Stomach (tissue), 9 donors: ENCODE results near the gene GTF2H3. TPM values are rescaled to one million over a fixed set of nuclear protein-coding genes. Genes with fewer than 3 reads are reported as not detected.
A peak's percentile ranks its signal among the peaks of the same experiment; 100 is the strongest.

Experiments
- DNase-seq, 2 donors: peaks; one replicate each; pipeline versions ENCODE4 v3.0.0 to v3.0.0-alpha.2; 2013 to 2019
- H3K27ac ChIP-seq, 5 donors: fragments of 200-600 bp in 4 of 5; sonication (generic) in 4 of 5; one replicate each; pipeline ENCODE4 v1.5.1; 2013 to 2019; ENCODE audit warnings: mild to moderate bottlenecking in 1 of 5, moderate library complexity in 1 of 5
- H3K27me3 ChIP-seq, 3 donors: fragments of 200-600 bp; sonication (generic); one replicate each; pipeline ENCODE4 v1.5.1; 2017 to 2019; ENCODE audit warnings: mixed run types in 1 of 3
- H3K36me3 ChIP-seq, 4 donors: fragments of 200-600 bp; sonication (generic); 1 replicate in 3 of 4; 2 replicates in 1 of 4; pipeline ENCODE4 v1.5.1; 2016 to 2019
- H3K4me1 ChIP-seq, 4 donors: fragments of 200-600 bp; sonication (generic); one replicate each; pipeline ENCODE4 v1.5.1; 2016 to 2019
- H3K4me3 ChIP-seq, 4 donors: fragments of 200-600 bp; sonication (generic) in 3 of 4; one replicate each; pipeline ENCODE4 v1.5.1; 2016 to 2019; ENCODE audit warnings: mild to moderate bottlenecking in 1 of 4
- H3K9me3 ChIP-seq, 4 donors: fragments of 200-600 bp; sonication (generic); one replicate each; pipeline ENCODE4 v1.5.1; 2016 to 2019
- CTCF ChIP-seq, 7 experiments: fragments of 450-650 bp in 4 of 7; fragments of 200-600 bp in 3 of 7; sonication (generic) in 3 of 7; IDR thresholded peaks; one replicate each; pipeline ENCODE4 v1.5.1; 2016 to 2019; ENCODE audit warnings: antibody characterized with exemption in 7 of 7, control low read depth in 2 of 7, mild to moderate bottlenecking in 1 of 7
- EP300 ChIP-seq: sonication (generic); formaldehyde crosslinking; IDR thresholded peaks from one replicate; pipeline ENCODE4 v1.6.1; 2017; ENCODE audit warnings: antibody characterized with exemption
- POLR2A ChIP-seq, 4 donors: fragments of 450-650 bp; IDR thresholded peaks; one replicate each; pipeline ENCODE4 v1.6.1; 2016; ENCODE audit warnings: antibody characterized with exemption in 4 of 4, control low read depth in 2 of 4, mild to moderate bottlenecking in 1 of 4, moderate library complexity in 1 of 4
- POLR2AphosphoS5 ChIP-seq, 3 donors: sonication (generic); formaldehyde crosslinking; IDR thresholded peaks; one replicate each; pipeline ENCODE4 v1.6.1; 2016; ENCODE audit warnings: antibody characterized with exemption in 3 of 3
- WGBS, 5 donors: extraction: QIAGEN DNeasy Blood & Tissue Kit in 3 of 5; methylation state at CpG; one replicate each; pipeline versions ENCODE4 v1.1.5 to v1.1.7; 2013 to 2018; 5-methylcytosine and 5-hydroxymethylcytosine counted together
- intact Hi-C: fragments of 100-400 bp; cut with DNase I; formaldehyde crosslinking; loops from one replicate; pipeline ENCODE4 v1.15.1; 2023; ENCODE audit warnings: low total_unique reads
- polyA plus RNA-seq, 3 donors: library from polyadenylated mRNA; stranded (reverse); fragments of 200-250 nt; gene quantifications; one replicate each; pipeline ENCODE4 v1.2.3, GENCODE V29; 2013
- total RNA-seq, 5 donors: library from RNA; depleted of rRNA; stranded (reverse); fragments of >200 nt; gene quantifications; one replicate each; pipeline versions ENCODE4 v1.1.0 to v1.2.3, GENCODE V29; 2014 to 2016
- donor health status: healthy with polysubstance abuse.
- donor health status: Bipolar disorder and iron deficiency.
- donor health status: healthy.

GTF2H3 gene
- total and polyA plus RNA-seq, 8 donors: 2.9 to 40.2 (median 7.6) TPM; not detected in 1

- no peak for TF ChIP-seq POLR2A (IDR thresholded peaks at IDR 0.05)
- H3K27me3 ChIP-seq: no peaks in the 10 kb centered on the region
- intact Hi-C loops: no loop called here
- H3K27ac ChIP-seq: no peak overlapping the region
- no peaks in the 10 kb centered on the region for H3K9me3 ChIP-seq
- peaks cover 8 to 40% (median 27%) of the 10 kb centered on the region in 4 donors for H3K4me1 ChIP-seq
- WGBS, 5 donors: 81 to 89% (median 86%) methylated on average over 3 of the region's 3 CpGs
- DNase-seq: no peak
- no peak overlapping the region for H3K4me3 ChIP-seq
- H3K36me3 ChIP-seq: peaks cover 31 to 73% (median 72%) of the 10 kb centered on the region in 4 donors
These were observed 36.5 kb upstream of the GTF2H3 start for GRCh38 chr12:123597100-123597499.

GRCh38 chr12:123598522-123598921, 35.1 kb upstream of the GTF2H3 start:
- 77 to 84% (median 79%) methylated on average over 3 of the region's 3 CpGs for WGBS, 5 donors
- Histone ChIP-seq H3K9me3 (no peaks in the 10 kb centered on the region), H3K4me1 (peaks cover 13 to 44% (median 35%) of the 10 kb centered on the region in 4 donors), H3K36me3 (peaks cover 23 to 58% (median 58%) of the 10 kb centered on the region in 4 donors), H3K27ac (no peak overlapping the region), H3K27me3 (no peaks in the 10 kb centered on the region), H3K4me3 (no peak overlapping the region)
- TF ChIP-seq POLR2AphosphoS5 (IDR thresholded peaks at IDR 0.05) (no peak), EP300 (no peak), CTCF (IDR thresholded peaks at IDR 0.05) (no peak), POLR2A (IDR thresholded peaks at IDR 0.05) (no peak)
- intact Hi-C loops: no loop called here
- DNase-seq: peak in 1 of 2 donors; percentile 5

- H3K27ac ChIP-seq: no peak overlapping the region
- no peaks in the 10 kb centered on the region for H3K27me3 ChIP-seq
- no peak for TF ChIP-seq CTCF (IDR thresholded peaks at IDR 0.05)
- no peak for TF ChIP-seq POLR2A (IDR thresholded peaks at IDR 0.05)
- no peak for TF ChIP-seq POLR2AphosphoS5 (IDR thresholded peaks at IDR 0.05)
- no peak for TF ChIP-seq EP300
- peaks cover 14 to 52% (median 40%) of the 10 kb centered on the region in 4 donors for H3K4me1 ChIP-seq
- peaks cover 20 to 56% (median 52%) of the 10 kb centered on the region in 4 donors for H3K36me3 ChIP-seq
- H3K9me3 ChIP-seq: no peaks in the 10 kb centered on the region
- WGBS, 5 donors: 81 to 97% (median 95%) methylated on average over 1 of the region's 1 CpG
- intact Hi-C loops: no loop called here
- no peak overlapping the region for H3K4me3 ChIP-seq
- no peak for DNase-seq
These were observed 34.3 kb upstream of the GTF2H3 start for GRCh38 chr12:123599310-123599709.

- WGBS, 5 donors: 87 to 94% (median 91%) methylated on average over 7 of the region's 7 CpGs
- intact Hi-C loops: no loop called here
- Histone ChIP-seq H3K27ac (no peak overlapping the region), H3K4me1 (peaks cover 14 to 52% (median 37%) of the 10 kb centered on the region in 4 donors), H3K4me3 (no peak overlapping the region), H3K27me3 (no peaks in the 10 kb centered on the region), H3K9me3 (no peaks in the 10 kb centered on the region), H3K36me3 (peaks cover 20 to 56% (median 50%) of the 10 kb centered on the region in 4 donors)
- no peak for TF ChIP-seq POLR2A (IDR thresholded peaks at IDR 0.05)
- no peak for TF ChIP-seq CTCF (IDR thresholded peaks at IDR 0.05)
- no peak for TF ChIP-seq POLR2AphosphoS5 (IDR thresholded peaks at IDR 0.05)
- no peak for TF ChIP-seq EP300
- DNase-seq: peak in 1 of 2 donors; percentile 11
These were observed 33.9 kb upstream of the GTF2H3 start for GRCh38 chr12:123599721-123600120.
